Panc1 (cell line): ENCODE data around the gene KIF26A. TPM values are rescaled to one million over a fixed set of nuclear protein-coding genes. Genes with fewer than 3 reads are reported as not detected.

Experiments used
- ATAC-seq: fragments of 200-7000 bp; cut with Tn5 transposase; 2 replicates; pipeline ENCODE4 v1.9.1; 2020; ENCODE audit warnings: mild to moderate bottlenecking, moderate library complexity
- BruUV-seq: library from RNA; stranded (reverse); fragments of 400-500 nt; replicated peaks from 2 replicates; lab custom pipeline; 2021; lab: Mats Ljungman, UMichigan
- CTCF ChIA-PET: fragments of 300-600 bp; sonication (Branson Sonifier 250); formaldehyde crosslinking; loops from one replicate; lab custom pipeline; 2022; ENCODE audit warnings: antibody characterized with exemption; lab: Charles Lee
- POLR2A ChIA-PET: fragments of 300-600 bp; sonication (Branson Sonifier 250); formaldehyde crosslinking; loops from one replicate; lab custom pipeline; 2022; ENCODE audit warnings: antibody characterized with exemption; lab: Charles Lee
- DNase-seq: peaks from one replicate; pipeline ENCODE4 v3.0.0-alpha.2; 2010; ENCODE audit warnings: low read depth, low spot score
- H3K27ac ChIP-seq: 2 replicates; pipeline ENCODE4 v1.5.1; 2011; ENCODE audit warnings: mild to moderate bottlenecking, low read length, inconsistent platforms
- H3K27me3 ChIP-seq: fragments of 200-500 bp; sonication (Bioruptor generic); 2 replicates; pipeline ENCODE4 v1.6.0; 2014; ENCODE audit warnings: low read length, inconsistent platforms; ENCODE audit not compliant: control insufficient read depth, insufficient read depth
- H3K36me3 ChIP-seq: fragments of 200-500 bp; sonication (Bioruptor generic); 2 replicates; pipeline ENCODE4 v1.5.1; 2014; ENCODE audit warnings: inconsistent platforms, mild to moderate bottlenecking, low read length, moderate library complexity; ENCODE audit not compliant: control insufficient read depth, insufficient read depth
- H3K4me1 ChIP-seq: 2 replicates; pipeline ENCODE4 v1.5.1; 2011; ENCODE audit warnings: inconsistent platforms, mild to moderate bottlenecking, low read length, moderate library complexity; ENCODE audit not compliant: control insufficient read depth, insufficient read depth
- H3K4me3 ChIP-seq, 2 experiments: 2 replicates each; pipeline ENCODE4 v1.5.1; 2011 to 2012; ENCODE audit warnings: low read depth in 2 of 2, low read length in 2 of 2, mild to moderate bottlenecking in 2 of 2, inconsistent platforms in 1 of 2, moderate library complexity in 1 of 2
- H3K9me3 ChIP-seq: fragments of 200-500 bp; sonication (Bioruptor generic); 2 replicates; pipeline ENCODE4 v1.5.1; 2014; ENCODE audit warnings: low read depth, mild to moderate bottlenecking, inconsistent platforms, low read length, moderate library complexity; ENCODE audit not compliant: control insufficient read depth, insufficient read depth
- POLR2AphosphoS5 ChIP-seq: IDR thresholded peaks from 2 replicates; pipeline ENCODE4 v1.6.1; 2012; ENCODE audit warnings: mild to moderate bottlenecking, low read depth, low read length, moderate library complexity
- SIN3A ChIP-seq: IDR thresholded peaks from 2 replicates; pipeline ENCODE4 v1.6.1; 2012; ENCODE audit warnings: low read depth, mild to moderate bottlenecking, low read length, moderate library complexity, borderline replicate concordance; ENCODE audit not compliant: insufficient read depth
- TCF7L2 ChIP-seq: IDR thresholded peaks from 2 replicates; pipeline ENCODE4 v1.6.1; 2011; ENCODE audit warnings: mild to moderate bottlenecking, low read depth, low read length, inconsistent platforms
- in situ Hi-C: cut with HindIII; loops from 2 replicates; pipeline ENCODE4 v1.10.0; 2016; ENCODE audit warnings: low sequenced_read_pairs, low pct_unique_long_range_greater_than_20kb
- intact Hi-C: fragments of 100-400 bp; cut with micrococcal nuclease; formaldehyde crosslinking; loops from one replicate; pipeline ENCODE4 v1.10.0; 2022; ENCODE audit not compliant: unreplicated experiment
- total RNA-seq: library from RNA; stranded (reverse); gene quantifications from one replicate; pipeline ENCODE4 v1.2.1, GENCODE V29; 2021; ENCODE audit not compliant: unreplicated experiment
- TF ChIP-seq, protein P1 (sequence below): fragments of 450-650 bp; IDR thresholded peaks from 2 replicates; pipeline ENCODE4 v1.5.1; 2017; ENCODE audit warnings: mild to moderate bottlenecking
- TF ChIP-seq, protein P2 (sequence below), 2 experiments: IDR thresholded peaks; 2 replicates each; pipeline ENCODE4 v1.6.1; 2011 to 2012; ENCODE audit warnings: low read depth in 2 of 2, control low read depth in 1 of 2, low read length in 1 of 2, mild to moderate bottlenecking in 1 of 2, moderate library complexity in 1 of 2; ENCODE audit not compliant: insufficient read depth in 1 of 2

Gene KIF26A
- total RNA-seq, 1 experiment from 2014 or later = 4.4 TPM

DNA sequence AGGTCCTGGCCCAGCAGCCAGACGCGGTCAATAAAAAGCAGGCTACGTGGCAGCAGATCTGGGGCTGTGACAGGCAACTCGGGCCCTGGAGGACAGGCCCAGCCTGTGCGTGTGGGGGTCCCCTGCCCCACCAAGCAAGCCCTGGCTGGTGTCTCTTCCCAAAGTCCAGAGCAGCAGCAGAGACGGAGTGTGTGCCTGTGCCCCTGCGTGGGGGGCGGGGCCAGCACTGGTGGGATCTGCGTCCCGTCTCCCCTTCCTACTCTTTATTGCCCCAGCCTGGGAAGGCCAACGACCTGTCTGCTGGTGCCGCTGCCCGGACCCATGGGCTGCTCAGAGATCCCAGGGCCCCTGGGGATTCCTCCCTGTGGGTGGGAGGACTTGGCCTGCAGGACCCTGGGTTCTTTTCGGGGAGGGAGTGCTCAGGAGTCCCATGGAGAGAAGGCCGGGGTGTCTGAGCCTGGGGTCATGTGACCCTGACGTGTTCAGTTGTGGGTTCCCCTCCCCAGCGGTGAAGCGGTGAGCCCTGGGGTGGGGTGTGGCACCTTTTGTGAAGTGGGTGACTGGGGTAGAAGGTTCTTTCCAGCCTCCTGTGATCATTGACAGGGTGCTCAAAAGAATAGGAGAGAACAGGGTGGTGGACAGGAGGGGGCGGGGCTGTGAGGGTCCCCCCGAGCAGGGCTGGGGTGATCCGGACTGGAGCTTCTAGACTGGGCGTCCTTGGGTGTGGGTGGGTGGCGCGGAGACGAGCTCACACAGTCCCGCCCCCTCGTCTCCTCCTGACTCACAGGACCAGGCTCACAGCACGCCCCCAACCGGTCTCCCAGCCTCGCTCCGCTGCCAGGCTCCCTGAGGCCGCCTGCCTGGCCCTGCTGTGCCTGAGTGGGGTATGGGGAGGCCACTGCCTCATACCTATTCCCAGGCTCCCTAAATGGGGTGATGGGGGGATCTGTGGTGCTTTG is 30.5 kb upstream of the KIF26A start:
- ChIA-PET CTCF (no interaction called here), POLR2A (no interaction called here)
- no peak for DNase-seq
- in situ Hi-C loops = no loop called here
- no peaks in the 10 kb centered on the region for H3K9me3 ChIP-seq
- intact Hi-C loops = no loop called here
- H3K27ac ChIP-seq = no peak overlapping the region
- TF ChIP-seq, protein P1, sequence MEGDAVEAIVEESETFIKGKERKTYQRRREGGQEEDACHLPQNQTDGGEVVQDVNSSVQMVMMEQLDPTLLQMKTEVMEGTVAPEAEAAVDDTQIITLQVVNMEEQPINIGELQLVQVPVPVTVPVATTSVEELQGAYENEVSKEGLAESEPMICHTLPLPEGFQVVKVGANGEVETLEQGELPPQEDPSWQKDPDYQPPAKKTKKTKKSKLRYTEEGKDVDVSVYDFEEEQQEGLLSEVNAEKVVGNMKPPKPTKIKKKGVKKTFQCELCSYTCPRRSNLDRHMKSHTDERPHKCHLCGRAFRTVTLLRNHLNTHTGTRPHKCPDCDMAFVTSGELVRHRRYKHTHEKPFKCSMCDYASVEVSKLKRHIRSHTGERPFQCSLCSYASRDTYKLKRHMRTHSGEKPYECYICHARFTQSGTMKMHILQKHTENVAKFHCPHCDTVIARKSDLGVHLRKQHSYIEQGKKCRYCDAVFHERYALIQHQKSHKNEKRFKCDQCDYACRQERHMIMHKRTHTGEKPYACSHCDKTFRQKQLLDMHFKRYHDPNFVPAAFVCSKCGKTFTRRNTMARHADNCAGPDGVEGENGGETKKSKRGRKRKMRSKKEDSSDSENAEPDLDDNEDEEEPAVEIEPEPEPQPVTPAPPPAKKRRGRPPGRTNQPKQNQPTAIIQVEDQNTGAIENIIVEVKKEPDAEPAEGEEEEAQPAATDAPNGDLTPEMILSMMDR = no peak
- TF ChIP-seq, protein P2, sequence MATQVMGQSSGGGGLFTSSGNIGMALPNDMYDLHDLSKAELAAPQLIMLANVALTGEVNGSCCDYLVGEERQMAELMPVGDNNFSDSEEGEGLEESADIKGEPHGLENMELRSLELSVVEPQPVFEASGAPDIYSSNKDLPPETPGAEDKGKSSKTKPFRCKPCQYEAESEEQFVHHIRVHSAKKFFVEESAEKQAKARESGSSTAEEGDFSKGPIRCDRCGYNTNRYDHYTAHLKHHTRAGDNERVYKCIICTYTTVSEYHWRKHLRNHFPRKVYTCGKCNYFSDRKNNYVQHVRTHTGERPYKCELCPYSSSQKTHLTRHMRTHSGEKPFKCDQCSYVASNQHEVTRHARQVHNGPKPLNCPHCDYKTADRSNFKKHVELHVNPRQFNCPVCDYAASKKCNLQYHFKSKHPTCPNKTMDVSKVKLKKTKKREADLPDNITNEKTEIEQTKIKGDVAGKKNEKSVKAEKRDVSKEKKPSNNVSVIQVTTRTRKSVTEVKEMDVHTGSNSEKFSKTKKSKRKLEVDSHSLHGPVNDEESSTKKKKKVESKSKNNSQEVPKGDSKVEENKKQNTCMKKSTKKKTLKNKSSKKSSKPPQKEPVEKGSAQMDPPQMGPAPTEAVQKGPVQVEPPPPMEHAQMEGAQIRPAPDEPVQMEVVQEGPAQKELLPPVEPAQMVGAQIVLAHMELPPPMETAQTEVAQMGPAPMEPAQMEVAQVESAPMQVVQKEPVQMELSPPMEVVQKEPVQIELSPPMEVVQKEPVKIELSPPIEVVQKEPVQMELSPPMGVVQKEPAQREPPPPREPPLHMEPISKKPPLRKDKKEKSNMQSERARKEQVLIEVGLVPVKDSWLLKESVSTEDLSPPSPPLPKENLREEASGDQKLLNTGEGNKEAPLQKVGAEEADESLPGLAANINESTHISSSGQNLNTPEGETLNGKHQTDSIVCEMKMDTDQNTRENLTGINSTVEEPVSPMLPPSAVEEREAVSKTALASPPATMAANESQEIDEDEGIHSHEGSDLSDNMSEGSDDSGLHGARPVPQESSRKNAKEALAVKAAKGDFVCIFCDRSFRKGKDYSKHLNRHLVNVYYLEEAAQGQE (IDR thresholded peaks at IDR 0.05; ENCODE audit: insufficient read depth in 1 of 2, low read depth in 2 of 2, low read length in 1 of 2) = no peak
- no TSS peak for BruUV-seq
- no peaks in the 10 kb centered on the region for H3K36me3 ChIP-seq
- no peak overlapping the region for H3K4me3 ChIP-seq
- H3K27me3 ChIP-seq = no peaks in the 10 kb centered on the region
- H3K4me1 ChIP-seq = no peaks in the 10 kb centered on the region
- ATAC-seq = no peak

- ChIA-PET CTCF (interaction anchor here (0.6 kb wide), 1 partner anchor 19 kb away, joined by 3 read pairs; no protein-coding TSS in a partner anchor), POLR2A (no interaction called here)
- Histone ChIP-seq H3K4me3 (no peak overlapping the region), H3K27ac (no peak overlapping the region), H3K4me1 (no peaks in the 10 kb centered on the region), H3K9me3 (no peaks in the 10 kb centered on the region), H3K36me3 (no peaks in the 10 kb centered on the region), H3K27me3 (no peaks in the 10 kb centered on the region)
- no peak for DNase-seq
- BruUV-seq = no TSS peak
- TF ChIP-seq POLR2AphosphoS5 (no peak), SIN3A (no peak), TCF7L2 (no peak)
- TF ChIP-seq, protein P1 = no peak
- TF ChIP-seq, protein P2 (IDR thresholded peaks at IDR 0.05; ENCODE audit: insufficient read depth in 1 of 2, low read depth in 2 of 2, low read length in 1 of 2) = no peak
- intact Hi-C loops (no loop called here), in situ Hi-C loops (no loop called here)
- no peak for ATAC-seq
These were observed 29.5 kb upstream of the KIF26A start for GRCh38 chr14:104108570-104109541.
